ENCODE results near the gene UBR1.

DNA sequence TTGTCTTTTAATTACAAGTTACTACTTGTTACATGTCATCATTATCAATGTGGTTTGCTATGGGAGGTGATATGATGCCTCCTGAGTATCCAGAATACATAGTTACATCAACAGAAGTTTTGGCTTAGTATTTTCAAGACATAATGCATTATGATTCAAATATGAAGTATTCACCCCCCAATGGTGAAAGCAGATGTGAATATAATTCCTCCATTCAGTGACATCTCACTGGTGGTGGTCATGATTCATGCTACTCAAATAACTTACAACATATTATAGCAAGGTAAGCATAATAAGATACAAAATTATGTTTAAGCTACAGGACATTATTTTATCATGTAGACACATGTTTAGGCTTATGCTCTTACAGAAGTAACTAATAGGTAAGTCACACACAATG, 150.3 kb downstream of the UBR1 start:
- TF ChIP-seq POLR2A (IDR thresholded peaks at IDR 0.05): no peak
- TF ChIP-seq, protein P1, sequence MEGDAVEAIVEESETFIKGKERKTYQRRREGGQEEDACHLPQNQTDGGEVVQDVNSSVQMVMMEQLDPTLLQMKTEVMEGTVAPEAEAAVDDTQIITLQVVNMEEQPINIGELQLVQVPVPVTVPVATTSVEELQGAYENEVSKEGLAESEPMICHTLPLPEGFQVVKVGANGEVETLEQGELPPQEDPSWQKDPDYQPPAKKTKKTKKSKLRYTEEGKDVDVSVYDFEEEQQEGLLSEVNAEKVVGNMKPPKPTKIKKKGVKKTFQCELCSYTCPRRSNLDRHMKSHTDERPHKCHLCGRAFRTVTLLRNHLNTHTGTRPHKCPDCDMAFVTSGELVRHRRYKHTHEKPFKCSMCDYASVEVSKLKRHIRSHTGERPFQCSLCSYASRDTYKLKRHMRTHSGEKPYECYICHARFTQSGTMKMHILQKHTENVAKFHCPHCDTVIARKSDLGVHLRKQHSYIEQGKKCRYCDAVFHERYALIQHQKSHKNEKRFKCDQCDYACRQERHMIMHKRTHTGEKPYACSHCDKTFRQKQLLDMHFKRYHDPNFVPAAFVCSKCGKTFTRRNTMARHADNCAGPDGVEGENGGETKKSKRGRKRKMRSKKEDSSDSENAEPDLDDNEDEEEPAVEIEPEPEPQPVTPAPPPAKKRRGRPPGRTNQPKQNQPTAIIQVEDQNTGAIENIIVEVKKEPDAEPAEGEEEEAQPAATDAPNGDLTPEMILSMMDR (IDR thresholded peaks at IDR 0.05): no peak

Data from transverse colon (tissue), 3 donors.